CD14-positive monocyte (primary cell): ENCODE measurements around the gene PARP12. TPM values are rescaled to one million over a fixed set of nuclear protein-coding genes. Genes with fewer than 3 reads are reported as not detected.

Experiments
- DNase-seq, 3 donors: peaks; one replicate each; pipeline ENCODE4 v3.0.0-alpha.2; 2011 to 2022
- H2AFZ ChIP-seq: 2 replicates; pipeline ENCODE4 v1.6.0; 2012; ENCODE audit warnings: mild to moderate bottlenecking, low read depth, low read length, inconsistent platforms; ENCODE audit not compliant: insufficient read depth, poor library complexity, severe bottlenecking
- H3K27ac ChIP-seq, 2 donors: 1 replicate in 1 of 2; 2 replicates in 1 of 2; pipeline ENCODE4 v1.5.1; 2012 to 2013; ENCODE audit warnings: low read length in 2 of 2, control low read depth in 1 of 2, inconsistent platforms in 1 of 2, low read depth in 1 of 2, mild to moderate bottlenecking in 1 of 2
- H3K27me3 ChIP-seq, 2 donors: one replicate each; pipeline versions ENCODE4 v1.6.0 to v1.6.1; 2011 to 2013; ENCODE audit warnings: low read length in 2 of 2; ENCODE audit not compliant: control insufficient read depth in 2 of 2, insufficient read depth in 2 of 2
- H3K36me3 ChIP-seq, 2 donors: replicated peaks in 1 of 2; 1 replicate in 1 of 2; 2 replicates in 1 of 2; pipeline versions ENCODE4 v1.5.1 to v1.6.1; 2012 to 2013; ENCODE audit warnings: low read length in 2 of 2, control low read depth in 1 of 2, inconsistent platforms in 1 of 2, mild to moderate bottlenecking in 1 of 2; ENCODE audit not compliant: insufficient read depth in 2 of 2, control insufficient read depth in 1 of 2
- H3K4me1 ChIP-seq, 2 donors: 1 replicate in 1 of 2; 2 replicates in 1 of 2; pipeline versions ENCODE4 v1.5.1 to v1.6.1; 2012 to 2013; ENCODE audit warnings: low read length in 2 of 2, control low read depth in 1 of 2, inconsistent platforms in 1 of 2, mild to moderate bottlenecking in 1 of 2, moderate library complexity in 1 of 2; ENCODE audit not compliant: insufficient read depth in 2 of 2, control insufficient read depth in 1 of 2
- H3K4me2 ChIP-seq: replicated peaks from 2 replicates; pipeline ENCODE3; 2012; ENCODE audit warnings: low read length, moderate library complexity, mild to moderate bottlenecking; ENCODE audit not compliant: poor library complexity, severe bottlenecking; ENCODE audit errors: extremely low read depth
- H3K4me3 ChIP-seq, 3 experiments: fragments of 200-600 bp in 1 of 3; sonication (generic) in 1 of 3; replicated peaks in 1 of 3; 1 replicate in 2 of 3; 2 replicates in 1 of 3; pipeline ENCODE4 v1.5.1; 2011 to 2013; ENCODE audit warnings: low read length in 3 of 3, mild to moderate bottlenecking in 3 of 3, control low read depth in 2 of 3, low read depth in 2 of 3, inconsistent platforms in 1 of 3, moderate library complexity in 1 of 3
- H3K79me2 ChIP-seq: 2 replicates; pipeline ENCODE4 v1.6.0; 2012; ENCODE audit warnings: mild to moderate bottlenecking, control low read depth, inconsistent platforms, low read length, moderate library complexity; ENCODE audit not compliant: insufficient read depth
- H3K9ac ChIP-seq: 2 replicates; pipeline ENCODE4 v1.6.0; 2017; ENCODE audit warnings: low read length, mild to moderate bottlenecking; ENCODE audit not compliant: insufficient read depth, poor library complexity, severe bottlenecking
- H3K9me3 ChIP-seq, 2 donors: replicated peaks in 1 of 2; 1 replicate in 1 of 2; 2 replicates in 1 of 2; pipeline versions ENCODE4 v1.5.1 to v1.6.1; 2012 to 2013; ENCODE audit warnings: low read length in 2 of 2, control low read depth in 1 of 2; ENCODE audit not compliant: control insufficient read depth in 1 of 2, insufficient read depth in 1 of 2
- H4K20me1 ChIP-seq: 2 replicates; pipeline ENCODE4 v1.6.0; 2012; ENCODE audit warnings: mild to moderate bottlenecking, low read length, control low read depth, moderate library complexity; ENCODE audit not compliant: insufficient read depth
- H3K27ac Mint-ChIP-seq, 7 donors: one replicate each; pipeline ENCODE4 v1.8.0; 2020; ENCODE audit warnings: mild to moderate bottlenecking in 7 of 7, mixed read lengths in 7 of 7, moderate library complexity in 6 of 7, inconsistent platforms in 2 of 7
- H3K27me3 Mint-ChIP-seq, 3 donors: one replicate each; pipeline ENCODE4 v1.8.0; 2021 to 2022; ENCODE audit warnings: low read depth in 3 of 3, mild to moderate bottlenecking in 3 of 3, mixed read lengths in 3 of 3, moderate library complexity in 3 of 3, inconsistent platforms in 1 of 3
- H3K36me3 Mint-ChIP-seq, 2 donors: one replicate each; pipeline ENCODE4 v1.8.0; 2020; ENCODE audit warnings: mixed read lengths in 2 of 2, inconsistent platforms in 1 of 2, mild to moderate bottlenecking in 1 of 2
- H3K4me1 Mint-ChIP-seq: one replicate; pipeline ENCODE4 v1.8.0; 2020; ENCODE audit warnings: mild to moderate bottlenecking, mixed read lengths
- H3K4me3 Mint-ChIP-seq, 2 donors: one replicate each; pipeline ENCODE4 v1.8.0; 2020; ENCODE audit warnings: mild to moderate bottlenecking in 2 of 2, mixed read lengths in 2 of 2, moderate library complexity in 1 of 2
- H3K9me3 Mint-ChIP-seq, 7 donors: one replicate each; pipeline ENCODE4 v1.8.0; 2020 to 2022; ENCODE audit warnings: mixed read lengths in 7 of 7, mild to moderate bottlenecking in 6 of 7, moderate library complexity in 6 of 7, inconsistent platforms in 2 of 7
- WGBS: methylation state at CpG from one replicate; pipeline ENCODE4 v1.1.5; 2013; ENCODE audit warnings: missing lambda C conversion rate; ENCODE audit not compliant: insufficient coverage; 5-methylcytosine and 5-hydroxymethylcytosine counted together
- intact Hi-C, 2 donors: fragments of 100-400 bp; cut with micrococcal nuclease; formaldehyde crosslinking; loops; one replicate each; pipeline versions ENCODE4 v1.15.0 to v1.15.1; 2023
- polyA plus RNA-seq, 3 donors: library from polyadenylated mRNA; depleted of rRNA in 1 of 3; unstranded in 2 of 3; stranded (reverse) in 1 of 3; fragments of 300-500 nt in 2 of 3; fragments of >200 nt in 1 of 3; fragmentation: Illumina TruSeq in 2 of 3; gene quantifications; 1 replicate in 2 of 3; 2 replicates in 1 of 3; pipeline ENCODE4 v1.2.3, GENCODE V29; 2012 to 2021
- TF ChIP-seq, protein P1 (sequence below): fragments of 200-600 bp; IDR thresholded peaks from one replicate; pipeline ENCODE4 v1.8.0; 2022; ENCODE audit warnings: antibody characterized with exemption, mild to moderate bottlenecking

PARP12 gene
- polyA plus RNA-seq, 3 donors, result 16.7 to 116 (median 37.8) TPM

DNA sequence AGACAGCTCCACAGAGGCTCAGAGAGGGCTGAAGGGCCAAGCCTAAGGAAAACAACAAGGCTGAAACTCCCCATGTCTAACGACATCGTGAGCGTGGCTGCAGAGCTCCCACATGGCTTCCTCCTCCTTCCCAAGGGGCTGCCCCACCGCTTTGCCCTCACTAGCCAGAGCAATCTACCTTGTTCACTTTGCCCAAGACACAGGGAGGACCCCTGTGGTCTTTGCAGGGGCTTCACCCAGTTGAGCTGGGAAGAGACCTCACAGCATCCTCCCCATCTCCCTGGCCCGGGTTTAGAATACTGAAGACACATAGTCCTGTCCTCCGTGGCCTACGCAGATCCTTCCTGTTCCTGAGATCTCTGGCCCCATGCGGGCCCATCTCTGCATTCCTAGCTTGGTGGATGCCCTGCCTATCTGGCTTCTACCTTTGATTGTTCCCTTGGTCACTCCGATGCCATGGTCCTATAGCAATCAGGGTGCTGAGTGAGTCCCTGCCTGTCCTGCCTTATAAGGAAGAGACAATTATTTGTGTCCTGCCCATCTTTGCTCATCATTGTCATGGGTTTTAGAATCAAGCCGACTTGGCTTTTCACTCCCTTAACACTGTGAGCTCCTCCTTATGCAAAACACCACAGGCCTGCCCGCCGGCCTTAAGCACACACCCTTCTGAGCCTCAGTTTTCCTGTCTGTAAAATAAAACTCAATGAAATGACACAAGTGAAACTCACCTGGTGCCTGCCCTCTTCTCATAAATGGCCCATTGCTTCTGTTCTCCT is 73.2 kb downstream of the PARP12 start:
- Histone ChIP-seq H3K9ac (no peak overlapping the region), H3K27ac (no peak overlapping the region), H3K4me3 (no peak overlapping the region), H4K20me1 (peaks cover 99% of the 10 kb centered on the region), H3K4me2 (no peak overlapping the region), H2AFZ (no peak overlapping the region), H3K27me3 (no peaks in the 10 kb centered on the region), H3K9me3 (no peaks in the 10 kb centered on the region), H3K4me1 (peaks cover 8 to 11% of the 10 kb centered on the region in 2 donors), H3K79me2 (no peaks in the 10 kb centered on the region), H3K36me3 (peaks cover 55 to 80% of the 10 kb centered on the region in 2 donors)
- TF ChIP-seq, protein P1, sequence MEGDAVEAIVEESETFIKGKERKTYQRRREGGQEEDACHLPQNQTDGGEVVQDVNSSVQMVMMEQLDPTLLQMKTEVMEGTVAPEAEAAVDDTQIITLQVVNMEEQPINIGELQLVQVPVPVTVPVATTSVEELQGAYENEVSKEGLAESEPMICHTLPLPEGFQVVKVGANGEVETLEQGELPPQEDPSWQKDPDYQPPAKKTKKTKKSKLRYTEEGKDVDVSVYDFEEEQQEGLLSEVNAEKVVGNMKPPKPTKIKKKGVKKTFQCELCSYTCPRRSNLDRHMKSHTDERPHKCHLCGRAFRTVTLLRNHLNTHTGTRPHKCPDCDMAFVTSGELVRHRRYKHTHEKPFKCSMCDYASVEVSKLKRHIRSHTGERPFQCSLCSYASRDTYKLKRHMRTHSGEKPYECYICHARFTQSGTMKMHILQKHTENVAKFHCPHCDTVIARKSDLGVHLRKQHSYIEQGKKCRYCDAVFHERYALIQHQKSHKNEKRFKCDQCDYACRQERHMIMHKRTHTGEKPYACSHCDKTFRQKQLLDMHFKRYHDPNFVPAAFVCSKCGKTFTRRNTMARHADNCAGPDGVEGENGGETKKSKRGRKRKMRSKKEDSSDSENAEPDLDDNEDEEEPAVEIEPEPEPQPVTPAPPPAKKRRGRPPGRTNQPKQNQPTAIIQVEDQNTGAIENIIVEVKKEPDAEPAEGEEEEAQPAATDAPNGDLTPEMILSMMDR, result no peak
- Mint-ChIP-seq H3K27me3 (no peaks in the 10 kb centered on the region), H3K4me3 (no peak overlapping the region), H3K27ac (no peak overlapping the region), H3K36me3 (peaks cover 53 to 81% of the 10 kb centered on the region in 2 donors), H3K9me3 (peaks cover 0 to 2% (median 0%) of the 10 kb centered on the region in 7 donors), H3K4me1 (peaks cover 21% of the 10 kb centered on the region)
- 89% methylated on average over 11 of the region's 12 CpGs for WGBS
- no peak for DNase-seq
- intact Hi-C loops, result no loop called here

DNA sequence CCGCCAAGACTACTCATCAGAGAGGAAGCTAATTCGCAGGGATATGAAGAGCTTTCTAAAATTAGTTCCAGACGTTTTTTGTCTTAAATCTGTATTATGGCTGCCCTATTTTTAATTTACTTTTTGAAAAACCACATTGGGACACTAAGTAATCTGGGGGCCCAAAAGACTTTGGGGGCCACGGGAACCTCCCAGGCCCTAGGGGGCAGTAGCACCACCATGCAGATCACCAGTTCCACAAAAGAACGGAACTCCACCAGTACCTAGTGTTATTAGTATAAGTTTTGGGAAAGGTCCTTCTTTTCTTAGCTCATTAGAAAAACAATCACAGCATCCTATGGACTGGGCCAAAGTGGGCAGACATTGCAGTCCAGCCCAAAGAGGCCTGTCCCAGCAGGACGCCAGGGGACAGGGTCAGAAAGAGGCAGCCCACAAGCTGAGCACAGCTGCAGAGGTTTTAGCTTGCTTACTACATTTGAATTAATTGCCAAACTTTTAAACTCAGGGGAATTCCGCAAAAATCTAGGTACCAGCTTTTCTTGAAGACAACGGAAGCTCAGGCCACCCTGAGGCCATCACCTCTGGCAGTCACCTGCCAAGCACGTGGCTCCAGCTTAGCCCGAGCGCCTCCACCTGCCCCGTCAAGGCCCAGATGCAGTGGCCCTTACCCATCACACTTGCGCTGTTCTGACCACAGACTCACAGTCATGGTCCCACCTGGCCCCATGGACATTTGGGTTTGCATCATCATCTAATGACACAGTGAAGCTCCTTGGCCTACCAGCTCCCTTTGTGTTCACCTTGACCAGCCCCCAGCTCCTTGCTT is 74.8 kb downstream of the PARP12 start:
- peaks cover 8 to 11% of the 10 kb centered on the region in 2 donors for H3K4me1 ChIP-seq
- intact Hi-C loops, result no loop called here
- no peak for DNase-seq
- no peak overlapping the region for H3K27ac ChIP-seq
- peaks cover 65 to 88% of the 10 kb centered on the region in 2 donors for H3K36me3 Mint-ChIP-seq
- H3K4me2 ChIP-seq, result no peak overlapping the region
- no peak overlapping the region for H3K4me3 Mint-ChIP-seq
- H3K9me3 ChIP-seq, result no peaks in the 10 kb centered on the region
- no peak overlapping the region for H3K4me3 ChIP-seq
- no peak overlapping the region for H3K9ac ChIP-seq
- no peak overlapping the region for H3K27ac Mint-ChIP-seq
- peaks cover 20% of the 10 kb centered on the region for H3K4me1 Mint-ChIP-seq
- WGBS, result 83% methylated on average over 9 of the region's 13 CpGs
- TF ChIP-seq, protein P1, result no peak
- H3K27me3 ChIP-seq, result no peaks in the 10 kb centered on the region
- peaks cover 52 to 88% of the 10 kb centered on the region in 2 donors for H3K36me3 ChIP-seq
- peaks cover 0 to 4% (median 0%) of the 10 kb centered on the region in 3 donors for H3K27me3 Mint-ChIP-seq
- H3K9me3 Mint-ChIP-seq, result peaks cover 0 to 2% (median 0%) of the 10 kb centered on the region in 7 donors
- no peak overlapping the region for H2AFZ ChIP-seq
- H3K79me2 ChIP-seq, result no peaks in the 10 kb centered on the region
- H4K20me1 ChIP-seq, result peaks cover 99% of the 10 kb centered on the region
